Gastroesophageal sphincter (tissue), 3 donors: ENCODE results near the gene ZC3H15.

Source experiments
- POLR2A ChIP-seq, 2 donors: fragments of 450-650 bp; IDR thresholded peaks; one replicate each; pipeline ENCODE4 v1.6.1; 2017; ENCODE audit warnings: antibody characterized with exemption in 2 of 2, mild to moderate bottlenecking in 2 of 2, moderate library complexity in 1 of 2
- POLR2AphosphoS5 ChIP-seq: sonication (generic); formaldehyde crosslinking; IDR thresholded peaks from one replicate; pipeline ENCODE4 v1.6.1; 2017; ENCODE audit warnings: antibody characterized with exemption
- TF ChIP-seq, protein P1 (sequence below), 4 experiments: fragments of 200-600 bp in 2 of 4; fragments of 450-650 bp in 2 of 4; sonication (generic) in 1 of 4; IDR thresholded peaks; one replicate each; pipeline ENCODE4 v1.5.1; 2017 to 2019; ENCODE audit warnings: antibody characterized with exemption in 4 of 4, mild to moderate bottlenecking in 2 of 4, moderate library complexity in 2 of 4

DNA sequence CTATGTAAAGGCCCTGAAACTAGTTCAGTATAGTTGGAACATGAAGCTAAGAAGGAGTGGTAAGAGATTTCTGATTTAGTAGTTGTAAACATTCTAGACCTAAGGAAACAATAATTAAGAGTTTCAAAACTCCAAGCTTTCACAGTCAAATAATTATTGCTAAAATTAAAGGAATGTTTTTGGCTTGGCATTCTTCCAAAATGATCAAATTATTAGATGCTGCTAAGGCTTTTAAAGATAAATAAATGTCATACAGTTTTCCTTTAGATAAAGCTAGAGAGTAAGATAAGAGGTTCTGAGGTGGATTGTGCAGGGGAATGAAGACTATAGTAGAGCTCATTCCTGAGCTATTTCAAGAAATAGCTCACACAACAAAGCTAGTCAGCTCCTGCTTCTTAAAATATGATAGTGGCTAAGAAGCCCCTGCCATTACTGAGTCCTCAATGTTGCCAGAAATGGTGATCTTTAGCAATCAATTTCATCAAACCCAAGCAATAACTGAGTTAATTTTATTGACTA is 45.3 kb downstream of the ZC3H15 start:
- TF ChIP-seq, protein P1, sequence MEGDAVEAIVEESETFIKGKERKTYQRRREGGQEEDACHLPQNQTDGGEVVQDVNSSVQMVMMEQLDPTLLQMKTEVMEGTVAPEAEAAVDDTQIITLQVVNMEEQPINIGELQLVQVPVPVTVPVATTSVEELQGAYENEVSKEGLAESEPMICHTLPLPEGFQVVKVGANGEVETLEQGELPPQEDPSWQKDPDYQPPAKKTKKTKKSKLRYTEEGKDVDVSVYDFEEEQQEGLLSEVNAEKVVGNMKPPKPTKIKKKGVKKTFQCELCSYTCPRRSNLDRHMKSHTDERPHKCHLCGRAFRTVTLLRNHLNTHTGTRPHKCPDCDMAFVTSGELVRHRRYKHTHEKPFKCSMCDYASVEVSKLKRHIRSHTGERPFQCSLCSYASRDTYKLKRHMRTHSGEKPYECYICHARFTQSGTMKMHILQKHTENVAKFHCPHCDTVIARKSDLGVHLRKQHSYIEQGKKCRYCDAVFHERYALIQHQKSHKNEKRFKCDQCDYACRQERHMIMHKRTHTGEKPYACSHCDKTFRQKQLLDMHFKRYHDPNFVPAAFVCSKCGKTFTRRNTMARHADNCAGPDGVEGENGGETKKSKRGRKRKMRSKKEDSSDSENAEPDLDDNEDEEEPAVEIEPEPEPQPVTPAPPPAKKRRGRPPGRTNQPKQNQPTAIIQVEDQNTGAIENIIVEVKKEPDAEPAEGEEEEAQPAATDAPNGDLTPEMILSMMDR (IDR thresholded peaks at IDR 0.05), result no peak
- TF ChIP-seq POLR2A (IDR thresholded peaks at IDR 0.05) (no peak), POLR2AphosphoS5 (no peak)
